ENCODE results near the gene PKP4. TPM values are rescaled to one million over a fixed set of nuclear protein-coding genes. Genes with fewer than 3 reads are reported as not detected.

Gene PKP4
- total RNA-seq, 1 donor, result 62.2 TPM

- H3K4me3 ChIP-seq (ENCODE audit: low read depth, low read length), result no peak overlapping the region
- TF ChIP-seq CTCF (IDR thresholded peaks at IDR 0.05; ENCODE audit: insufficient read depth, low read depth, low read length), result no peak
- no peak for DNase-seq (ENCODE audit: low read depth)
Measured at GRCh38 chr2:158499383-158499782, 42.6 kb downstream of the PKP4 start.

- no peak for TF ChIP-seq CTCF (IDR thresholded peaks at IDR 0.05; ENCODE audit: insufficient read depth, low read depth, low read length)
- peak; percentile 44 for DNase-seq (ENCODE audit: low read depth)
- no peak overlapping the region for H3K4me3 ChIP-seq (ENCODE audit: low read depth, low read length)
Measured at GRCh38 chr2:158500333-158500732, 43.6 kb downstream of the PKP4 start.

- H3K4me3 ChIP-seq (ENCODE audit: low read depth, low read length), result no peak overlapping the region
- TF ChIP-seq CTCF (IDR thresholded peaks at IDR 0.05; ENCODE audit: insufficient read depth, low read depth, low read length), result no peak
- DNase-seq (ENCODE audit: low read depth), result no peak
Measured at GRCh38 chr2:158501301-158501700, 44.5 kb downstream of the PKP4 start.

- H3K4me3 ChIP-seq (ENCODE audit: low read depth, low read length), result no peak overlapping the region
- peak; percentile 89 for DNase-seq (ENCODE audit: low read depth)
- no peak for TF ChIP-seq CTCF (IDR thresholded peaks at IDR 0.05; ENCODE audit: insufficient read depth, low read depth, low read length)
Measured at GRCh38 chr2:158502974-158503373, 46.2 kb downstream of the PKP4 start.

- no peak overlapping the region for H3K4me3 ChIP-seq (ENCODE audit: low read depth, low read length)
- TF ChIP-seq CTCF (IDR thresholded peaks at IDR 0.05; ENCODE audit: insufficient read depth, low read depth, low read length), result no peak
- DNase-seq (ENCODE audit: low read depth), result no peak
Measured at GRCh38 chr2:158504088-158504487, 47.3 kb downstream of the PKP4 start.

GRCh38 chr2:158505448-158505934, 48.7 kb downstream of the PKP4 start:
- no peak for TF ChIP-seq CTCF (IDR thresholded peaks at IDR 0.05; ENCODE audit: insufficient read depth, low read depth, low read length)
- no peak overlapping the region for H3K4me3 ChIP-seq (ENCODE audit: low read depth, low read length)
- no peak for DNase-seq (ENCODE audit: low read depth)

GRCh38 chr2:158507141-158507540, 50.4 kb downstream of the PKP4 start:
- DNase-seq (ENCODE audit: low read depth), result no peak
- no peak overlapping the region for H3K4me3 ChIP-seq (ENCODE audit: low read depth, low read length)
- TF ChIP-seq CTCF (IDR thresholded peaks at IDR 0.05; ENCODE audit: insufficient read depth, low read depth, low read length), result no peak

All from fibroblast of villous mesenchyme (primary cell).